ENCODE results near the gene BRPF1. TPM values are rescaled to one million over a fixed set of nuclear protein-coding genes. Genes with fewer than 3 reads are reported as not detected.

The BRPF1 gene
- total RNA-seq, 4 donors from 2014 or later = 20.1 to 27.2 (median 22.5) TPM

DNA sequence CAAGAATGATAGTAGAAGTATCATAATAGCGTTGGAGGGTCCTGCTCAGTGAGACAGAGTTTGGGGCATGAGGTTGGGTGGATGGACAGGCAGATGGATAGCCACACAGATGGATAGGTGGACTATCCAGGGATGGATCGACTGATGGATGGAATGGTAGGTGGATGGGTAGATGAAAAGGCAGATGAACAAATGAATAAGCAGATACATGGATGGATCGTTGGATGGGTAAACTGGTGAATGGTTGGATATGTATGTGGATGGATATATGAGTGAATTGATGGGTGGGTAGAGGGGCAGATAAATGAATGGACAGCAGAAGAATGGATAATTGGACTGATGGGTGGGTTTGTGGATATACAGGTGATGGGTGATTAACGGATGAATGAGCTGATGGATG lies 18.4 kb upstream of the BRPF1 start:
- 86 to 91% methylated on average over 4 of the region's 4 CpGs for WGBS, 2 donors
- intact Hi-C loops (cut with DNase I; ENCODE audit: low total_unique reads) = no loop called here

DNA sequence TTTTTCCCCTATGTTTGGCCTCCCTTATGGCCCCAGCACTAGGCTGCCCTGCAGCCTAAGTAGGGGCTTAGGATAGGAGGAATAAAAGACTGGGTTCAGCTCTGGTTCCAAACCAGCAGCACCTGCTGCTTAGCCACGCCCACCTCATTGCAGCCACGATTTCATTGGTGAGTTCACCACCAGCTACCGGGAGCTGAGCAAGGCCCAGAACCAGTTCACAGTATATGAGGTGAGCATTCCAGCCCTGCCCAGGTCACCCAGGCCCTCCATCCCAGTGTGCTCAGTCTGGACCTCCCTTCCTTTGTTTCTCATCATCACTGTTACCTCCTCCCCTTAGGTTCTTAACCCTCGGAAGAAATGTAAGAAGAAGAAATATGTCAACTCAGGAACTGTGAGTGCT lies 16.4 kb upstream of the BRPF1 start:
- H3K4me3 ChIP-seq (ENCODE audit: low read depth, poor library complexity, severe bottlenecking) = no peak overlapping the region
- WGBS, 2 donors = 23 to 24% methylated on average over 4 of the region's 4 CpGs
- intact Hi-C loops (cut with DNase I; ENCODE audit: low total_unique reads) = no loop called here
- DNase-seq (ENCODE audit: low spot score in 2 of 2) = no peak
- TF ChIP-seq POLR2A (IDR thresholded peaks at IDR 0.05) (no peak), CTCF (IDR thresholded peaks at IDR 0.05) (no peak)

More for the DNA sequence above, 18.4 kb upstream of the BRPF1 start:
- no peak for DNase-seq (ENCODE audit: low spot score in 2 of 2)
- no peak overlapping the region for H3K4me3 ChIP-seq (ENCODE audit: low read depth, poor library complexity, severe bottlenecking)
- TF ChIP-seq POLR2A (IDR thresholded peaks at IDR 0.05) = no peak
- no peak for TF ChIP-seq CTCF (IDR thresholded peaks at IDR 0.05)

DNA sequence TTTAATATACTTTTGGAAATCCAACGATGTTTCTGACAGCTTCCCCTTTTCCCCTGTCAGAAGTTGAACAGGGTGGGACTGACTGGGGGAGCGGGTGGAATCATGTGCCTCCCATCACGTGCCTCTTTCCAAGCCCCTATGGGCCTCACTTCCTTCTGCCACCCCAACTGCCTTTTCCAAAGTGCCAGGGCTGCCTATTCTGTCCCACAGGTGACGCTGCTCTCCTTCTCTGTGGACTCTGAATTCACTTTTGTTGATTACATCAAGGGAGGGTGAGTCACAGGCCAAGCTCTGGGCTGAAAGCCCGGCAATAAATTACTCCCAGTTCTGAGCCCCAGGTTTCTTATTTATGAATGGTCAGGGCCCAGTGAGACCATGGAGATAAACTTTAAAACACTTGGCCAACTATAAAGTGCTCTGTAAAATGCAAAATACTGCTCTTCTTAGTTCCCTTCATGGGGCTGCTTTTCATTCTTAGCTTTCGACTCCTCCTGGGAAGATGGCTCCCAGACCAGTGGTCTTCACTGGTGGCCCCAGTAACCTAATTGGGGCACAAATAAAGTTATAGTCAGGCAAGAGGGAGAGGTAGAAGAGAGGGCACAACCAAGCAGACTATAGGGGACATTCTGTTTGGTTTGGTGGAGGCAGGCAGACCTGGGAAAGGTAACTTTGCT lies 15.6 kb upstream of the BRPF1 start:
- TF ChIP-seq POLR2A (IDR thresholded peaks at IDR 0.05) = no peak
- no peak for TF ChIP-seq CTCF (IDR thresholded peaks at IDR 0.05)
- no peak overlapping the region for H3K4me3 ChIP-seq (ENCODE audit: low read depth, poor library complexity, severe bottlenecking)
- peak; percentile 80 to 93 for DNase-seq (ENCODE audit: low spot score in 2 of 2)
- intact Hi-C loops (cut with DNase I; ENCODE audit: low total_unique reads) = no loop called here
- WGBS, 2 donors = 30 to 34% methylated on average over 6 of the region's 6 CpGs

- WGBS, 2 donors = 84 to 85% methylated on average over 5 of the region's 5 CpGs
Observed at GRCh38 chr3:9716801-9717555, 14.6 kb upstream of the BRPF1 start.

DNA sequence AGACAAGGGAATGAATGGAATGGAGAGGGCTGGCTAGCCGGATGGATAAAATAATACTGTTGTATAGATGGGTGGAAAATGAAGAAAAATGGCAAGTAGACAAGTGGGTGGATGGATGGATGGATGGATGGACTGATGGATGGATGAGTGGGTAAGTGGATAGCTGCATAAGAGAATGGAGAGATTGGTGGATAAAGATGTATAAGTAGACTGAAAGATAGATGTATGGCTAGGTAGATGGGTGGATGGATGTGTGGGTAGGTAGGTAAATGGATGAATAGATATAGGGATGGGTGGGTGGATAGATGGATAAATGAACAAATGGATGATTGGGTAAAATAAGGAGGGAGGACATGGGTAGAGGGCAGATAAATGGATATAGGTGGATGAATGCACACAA lies 14.0 kb upstream of the BRPF1 start:
- intact Hi-C loops (cut with DNase I; ENCODE audit: low total_unique reads) = no loop called here
- TF ChIP-seq POLR2A (IDR thresholded peaks at IDR 0.05) (no peak), CTCF (IDR thresholded peaks at IDR 0.05) (no peak)
- 88 to 94% methylated on average over 1 of the region's 1 CpG for WGBS, 2 donors
- no peak for DNase-seq (ENCODE audit: low spot score in 2 of 2)
- no peak overlapping the region for H3K4me3 ChIP-seq (ENCODE audit: low read depth, poor library complexity, severe bottlenecking)

More at GRCh38 chr3:9716801-9717555, 14.6 kb upstream of the BRPF1 start:
- DNase-seq (ENCODE audit: low spot score in 2 of 2) = no peak
- TF ChIP-seq POLR2A (IDR thresholded peaks at IDR 0.05) (no peak), CTCF (IDR thresholded peaks at IDR 0.05) (no peak)
- intact Hi-C loops (cut with DNase I; ENCODE audit: low total_unique reads) = no loop called here
- no peak overlapping the region for H3K4me3 ChIP-seq (ENCODE audit: low read depth, poor library complexity, severe bottlenecking)
